ENCODE results near the gene FOXF1.

DNA sequence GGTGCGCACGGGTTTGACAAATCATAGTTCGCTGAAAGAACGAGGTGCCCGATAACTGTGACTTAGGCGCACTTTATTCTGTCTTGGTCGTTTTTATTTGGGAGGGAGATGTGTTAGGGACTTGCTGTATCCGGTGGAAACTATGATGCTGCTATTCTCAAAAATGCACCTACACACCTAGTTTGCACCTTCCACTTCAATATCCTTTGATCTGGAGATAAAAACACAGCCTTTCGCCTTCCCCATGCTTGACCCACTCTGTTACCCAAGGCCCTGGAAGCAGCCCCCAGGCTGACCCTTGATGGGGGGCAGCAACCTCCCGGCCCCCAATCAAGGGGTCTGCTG is 15.0 kb upstream of the FOXF1 start:
- TF ChIP-seq POLR2A (IDR thresholded peaks at IDR 0.05): no peak
- no peak for TF ChIP-seq POLR2AphosphoS5 (IDR thresholded peaks at IDR 0.05)
